Measurements from ENCODE around the gene OLA1. TPM values are rescaled to one million over a fixed set of nuclear protein-coding genes. Genes with fewer than 3 reads are reported as not detected.

The OLA1 gene
- total and polyA plus RNA-seq, 2 experiments from 2014 or later, result 94.0 to 150 TPM

- Histone ChIP-seq H3K9me3 (ENCODE audit: low read depth) (no peaks in the 10 kb centered on the region), H3K27me3 (no peaks in the 10 kb centered on the region), H3K4me1 (ENCODE audit: low read depth) (peaks cover 24% of the 10 kb centered on the region), H3K36me3 (no peaks in the 10 kb centered on the region), H3K27ac (peak overlapping the region; percentile 63), H3K4me3 (no peak overlapping the region)
- DNase-seq (ENCODE audit: low read depth in 1 of 2, low spot score in 1 of 2), result no peak
- TF ChIP-seq CTCF (IDR thresholded peaks at IDR 0.05; ENCODE audit: low read depth, low read length), result no peak
Measured at GRCh38 chr2:174051068-174051467, 197.3 kb downstream of the OLA1 start.

GRCh38 chr2:174049895-174050294 is 198.4 kb downstream of the OLA1 start:
- no peaks in the 10 kb centered on the region for H3K27me3 ChIP-seq
- H3K9me3 ChIP-seq (ENCODE audit: low read depth), result no peaks in the 10 kb centered on the region
- no peak overlapping the region for H3K4me3 ChIP-seq
- H3K4me1 ChIP-seq (ENCODE audit: low read depth), result peaks cover 24% of the 10 kb centered on the region
- no peak for DNase-seq (ENCODE audit: low read depth in 1 of 2, low spot score in 1 of 2)
- no peak for TF ChIP-seq CTCF (IDR thresholded peaks at IDR 0.05; ENCODE audit: low read depth, low read length)
- no peaks in the 10 kb centered on the region for H3K36me3 ChIP-seq
- no peak overlapping the region for H3K27ac ChIP-seq

- TF ChIP-seq CTCF (IDR thresholded peaks at IDR 0.05; ENCODE audit: low read depth, low read length), result no peak
- Histone ChIP-seq H3K27me3 (no peaks in the 10 kb centered on the region), H3K9me3 (ENCODE audit: low read depth) (no peaks in the 10 kb centered on the region), H3K4me3 (no peak overlapping the region), H3K4me1 (ENCODE audit: low read depth) (peaks cover 19% of the 10 kb centered on the region), H3K27ac (no peak overlapping the region), H3K36me3 (no peaks in the 10 kb centered on the region)
- no peak for DNase-seq (ENCODE audit: low read depth in 1 of 2, low spot score in 1 of 2)
Measured at GRCh38 chr2:174048243-174048642, 200.1 kb downstream of the OLA1 start.

GRCh38 chr2:174047746-174048145 is 200.6 kb downstream of the OLA1 start:
- no peaks in the 10 kb centered on the region for H3K36me3 ChIP-seq
- TF ChIP-seq CTCF (IDR thresholded peaks at IDR 0.05; ENCODE audit: low read depth, low read length), result no peak
- no peak overlapping the region for H3K27ac ChIP-seq
- peaks cover 14% of the 10 kb centered on the region for H3K4me1 ChIP-seq (ENCODE audit: low read depth)
- H3K4me3 ChIP-seq, result no peak overlapping the region
- no peak for DNase-seq (ENCODE audit: low read depth in 1 of 2, low spot score in 1 of 2)
- no peaks in the 10 kb centered on the region for H3K27me3 ChIP-seq
- no peaks in the 10 kb centered on the region for H3K9me3 ChIP-seq (ENCODE audit: low read depth)

- Histone ChIP-seq H3K36me3 (no peaks in the 10 kb centered on the region), H3K4me1 (ENCODE audit: low read depth) (peaks cover under 1% of the 10 kb centered on the region), H3K9me3 (ENCODE audit: low read depth) (no peaks in the 10 kb centered on the region), H3K27ac (no peak overlapping the region), H3K27me3 (no peaks in the 10 kb centered on the region), H3K4me3 (no peak overlapping the region)
- DNase-seq (ENCODE audit: low read depth in 1 of 2, low spot score in 1 of 2), result no peak
- TF ChIP-seq CTCF (IDR thresholded peaks at IDR 0.05; ENCODE audit: low read depth, low read length), result no peak
Measured at GRCh38 chr2:174046172-174046571, 202.2 kb downstream of the OLA1 start.

GRCh38 chr2:174044556-174044955 is 203.8 kb downstream of the OLA1 start:
- no peak for DNase-seq (ENCODE audit: low read depth in 1 of 2, low spot score in 1 of 2)
- Histone ChIP-seq H3K36me3 (no peaks in the 10 kb centered on the region), H3K27me3 (no peaks in the 10 kb centered on the region), H3K9me3 (ENCODE audit: low read depth) (no peaks in the 10 kb centered on the region), H3K4me1 (ENCODE audit: low read depth) (no peaks in the 10 kb centered on the region), H3K27ac (no peak overlapping the region), H3K4me3 (no peak overlapping the region)
- TF ChIP-seq CTCF (IDR thresholded peaks at IDR 0.05; ENCODE audit: low read depth, low read length), result no peak

Data from cardiac muscle cell (in vitro differentiated cells and primary cell).